Measurements from ENCODE around the gene CD3E. TPM values are rescaled to one million over a fixed set of nuclear protein-coding genes. Genes with fewer than 3 reads are reported as not detected.

The CD3E gene
- total and polyA plus RNA-seq, 4 donors = 0.33 to 2.3 (median 1.8) TPM

DNA sequence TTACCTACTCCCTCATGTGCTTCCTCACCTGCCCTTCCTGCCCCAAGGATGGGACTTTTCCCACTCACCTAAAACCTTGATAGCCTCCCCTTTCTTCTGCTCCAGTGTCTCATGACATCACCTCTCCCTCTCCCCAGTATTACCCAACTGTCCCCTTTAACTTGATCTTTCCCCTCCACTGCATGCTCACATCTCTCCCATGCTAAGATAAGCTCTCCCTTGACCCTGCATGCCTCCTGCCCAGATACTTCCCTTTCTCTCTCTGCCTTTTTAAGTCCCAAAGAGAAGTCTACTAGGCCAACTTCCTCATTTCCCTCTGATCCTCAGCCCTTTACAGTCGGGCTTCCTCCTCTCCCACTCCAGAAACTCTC is 14.8 kb downstream of the CD3E start:
- H3K9ac ChIP-seq (ENCODE audit: low read depth in 1 of 2, low read length in 2 of 2) = no peak overlapping the region
- no peaks in the 10 kb centered on the region for H3K36me3 ChIP-seq (ENCODE audit: control insufficient read depth in 4 of 4, insufficient read depth in 3 of 4, low read depth in 1 of 4, low read length in 3 of 4)
- peaks cover 2 to 21% (median 14%) of the 10 kb centered on the region in 4 donors for H3K4me1 ChIP-seq (ENCODE audit: control insufficient read depth in 4 of 4, insufficient read depth in 4 of 4, low read length in 3 of 4)
- TF ChIP-seq, protein P1, sequence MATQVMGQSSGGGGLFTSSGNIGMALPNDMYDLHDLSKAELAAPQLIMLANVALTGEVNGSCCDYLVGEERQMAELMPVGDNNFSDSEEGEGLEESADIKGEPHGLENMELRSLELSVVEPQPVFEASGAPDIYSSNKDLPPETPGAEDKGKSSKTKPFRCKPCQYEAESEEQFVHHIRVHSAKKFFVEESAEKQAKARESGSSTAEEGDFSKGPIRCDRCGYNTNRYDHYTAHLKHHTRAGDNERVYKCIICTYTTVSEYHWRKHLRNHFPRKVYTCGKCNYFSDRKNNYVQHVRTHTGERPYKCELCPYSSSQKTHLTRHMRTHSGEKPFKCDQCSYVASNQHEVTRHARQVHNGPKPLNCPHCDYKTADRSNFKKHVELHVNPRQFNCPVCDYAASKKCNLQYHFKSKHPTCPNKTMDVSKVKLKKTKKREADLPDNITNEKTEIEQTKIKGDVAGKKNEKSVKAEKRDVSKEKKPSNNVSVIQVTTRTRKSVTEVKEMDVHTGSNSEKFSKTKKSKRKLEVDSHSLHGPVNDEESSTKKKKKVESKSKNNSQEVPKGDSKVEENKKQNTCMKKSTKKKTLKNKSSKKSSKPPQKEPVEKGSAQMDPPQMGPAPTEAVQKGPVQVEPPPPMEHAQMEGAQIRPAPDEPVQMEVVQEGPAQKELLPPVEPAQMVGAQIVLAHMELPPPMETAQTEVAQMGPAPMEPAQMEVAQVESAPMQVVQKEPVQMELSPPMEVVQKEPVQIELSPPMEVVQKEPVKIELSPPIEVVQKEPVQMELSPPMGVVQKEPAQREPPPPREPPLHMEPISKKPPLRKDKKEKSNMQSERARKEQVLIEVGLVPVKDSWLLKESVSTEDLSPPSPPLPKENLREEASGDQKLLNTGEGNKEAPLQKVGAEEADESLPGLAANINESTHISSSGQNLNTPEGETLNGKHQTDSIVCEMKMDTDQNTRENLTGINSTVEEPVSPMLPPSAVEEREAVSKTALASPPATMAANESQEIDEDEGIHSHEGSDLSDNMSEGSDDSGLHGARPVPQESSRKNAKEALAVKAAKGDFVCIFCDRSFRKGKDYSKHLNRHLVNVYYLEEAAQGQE (IDR thresholded peaks at IDR 0.05) = no peak
- TF ChIP-seq HNF4G (IDR thresholded peaks at IDR 0.05) = no peak
- TF ChIP-seq RAD21 (IDR thresholded peaks at IDR 0.05) = no peak
- no peak for TF ChIP-seq GABPA (IDR thresholded peaks at IDR 0.05 in 1 of 2, conservative IDR thresholded peaks at IDR 0.05 in 1 of 2)
- TF ChIP-seq HNF4A (conservative IDR thresholded peaks at IDR 0.05) = no peak
- TF ChIP-seq EGR1 (IDR thresholded peaks at IDR 0.05; ENCODE audit: low read depth in 2 of 2) = no peak
- no peak for TF ChIP-seq SP1 (IDR thresholded peaks at IDR 0.05)
- TF ChIP-seq JUND (IDR thresholded peaks at IDR 0.05) = no peak
- TF ChIP-seq, protein P2, sequence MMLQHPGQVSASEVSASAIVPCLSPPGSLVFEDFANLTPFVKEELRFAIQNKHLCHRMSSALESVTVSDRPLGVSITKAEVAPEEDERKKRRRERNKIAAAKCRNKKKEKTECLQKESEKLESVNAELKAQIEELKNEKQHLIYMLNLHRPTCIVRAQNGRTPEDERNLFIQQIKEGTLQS (IDR thresholded peaks at IDR 0.05) = no peak
- TF ChIP-seq, protein P3, sequence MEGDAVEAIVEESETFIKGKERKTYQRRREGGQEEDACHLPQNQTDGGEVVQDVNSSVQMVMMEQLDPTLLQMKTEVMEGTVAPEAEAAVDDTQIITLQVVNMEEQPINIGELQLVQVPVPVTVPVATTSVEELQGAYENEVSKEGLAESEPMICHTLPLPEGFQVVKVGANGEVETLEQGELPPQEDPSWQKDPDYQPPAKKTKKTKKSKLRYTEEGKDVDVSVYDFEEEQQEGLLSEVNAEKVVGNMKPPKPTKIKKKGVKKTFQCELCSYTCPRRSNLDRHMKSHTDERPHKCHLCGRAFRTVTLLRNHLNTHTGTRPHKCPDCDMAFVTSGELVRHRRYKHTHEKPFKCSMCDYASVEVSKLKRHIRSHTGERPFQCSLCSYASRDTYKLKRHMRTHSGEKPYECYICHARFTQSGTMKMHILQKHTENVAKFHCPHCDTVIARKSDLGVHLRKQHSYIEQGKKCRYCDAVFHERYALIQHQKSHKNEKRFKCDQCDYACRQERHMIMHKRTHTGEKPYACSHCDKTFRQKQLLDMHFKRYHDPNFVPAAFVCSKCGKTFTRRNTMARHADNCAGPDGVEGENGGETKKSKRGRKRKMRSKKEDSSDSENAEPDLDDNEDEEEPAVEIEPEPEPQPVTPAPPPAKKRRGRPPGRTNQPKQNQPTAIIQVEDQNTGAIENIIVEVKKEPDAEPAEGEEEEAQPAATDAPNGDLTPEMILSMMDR (IDR thresholded peaks at IDR 0.05; ENCODE audit: low read depth, low read length, missing input control) = no peak
- TF ChIP-seq FOXA2 (IDR thresholded peaks at IDR 0.05) = no peak
- TF ChIP-seq, protein P4, sequence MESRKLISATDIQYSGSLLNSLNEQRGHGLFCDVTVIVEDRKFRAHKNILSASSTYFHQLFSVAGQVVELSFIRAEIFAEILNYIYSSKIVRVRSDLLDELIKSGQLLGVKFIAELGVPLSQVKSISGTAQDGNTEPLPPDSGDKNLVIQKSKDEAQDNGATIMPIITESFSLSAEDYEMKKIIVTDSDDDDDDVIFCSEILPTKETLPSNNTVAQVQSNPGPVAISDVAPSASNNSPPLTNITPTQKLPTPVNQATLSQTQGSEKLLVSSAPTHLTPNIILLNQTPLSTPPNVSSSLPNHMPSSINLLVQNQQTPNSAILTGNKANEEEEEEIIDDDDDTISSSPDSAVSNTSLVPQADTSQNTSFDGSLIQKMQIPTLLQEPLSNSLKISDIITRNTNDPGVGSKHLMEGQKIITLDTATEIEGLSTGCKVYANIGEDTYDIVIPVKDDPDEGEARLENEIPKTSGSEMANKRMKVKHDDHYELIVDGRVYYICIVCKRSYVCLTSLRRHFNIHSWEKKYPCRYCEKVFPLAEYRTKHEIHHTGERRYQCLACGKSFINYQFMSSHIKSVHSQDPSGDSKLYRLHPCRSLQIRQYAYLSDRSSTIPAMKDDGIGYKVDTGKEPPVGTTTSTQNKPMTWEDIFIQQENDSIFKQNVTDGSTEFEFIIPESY (IDR thresholded peaks at IDR 0.05) = no peak
- TF ChIP-seq TAF1 (conservative IDR thresholded peaks at IDR 0.05) = no peak
- no peak for TF ChIP-seq NR2F2 (IDR thresholded peaks at IDR 0.05)
- no peak for TF ChIP-seq YY1 (IDR thresholded peaks at IDR 0.05)
- no peak for TF ChIP-seq FOXA1 (IDR thresholded peaks at IDR 0.05)
- TF ChIP-seq, protein P5, sequence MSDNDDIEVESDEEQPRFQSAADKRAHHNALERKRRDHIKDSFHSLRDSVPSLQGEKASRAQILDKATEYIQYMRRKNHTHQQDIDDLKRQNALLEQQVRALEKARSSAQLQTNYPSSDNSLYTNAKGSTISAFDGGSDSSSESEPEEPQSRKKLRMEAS (IDR thresholded peaks at IDR 0.05) = no peak
- TF ChIP-seq RXRA (IDR thresholded peaks at IDR 0.05) = no peak
- no peaks in the 10 kb centered on the region for H3K27me3 ChIP-seq (ENCODE audit: control insufficient read depth in 4 of 4, insufficient read depth in 4 of 4, low read length in 3 of 4)
- 78% methylated on average over 1 of the region's 1 CpG for WGBS
- H3K9me3 ChIP-seq (ENCODE audit: control insufficient read depth in 4 of 4, low read length in 3 of 4) = no peaks in the 10 kb centered on the region
- no peak overlapping the region for H3K27ac ChIP-seq (ENCODE audit: low read depth in 1 of 2, low read length in 2 of 2)
- no peak overlapping the region for H3K4me3 ChIP-seq (ENCODE audit: low read depth in 1 of 3, low read length in 3 of 3)
- DNase-seq (ENCODE audit: low spot score) = no peak

Data from liver (tissue), 9 donors.